Stimulated activated CD4-positive, alpha-beta T cell treated with anti-CD3 and anti-CD28 coated beads, Interleukin-2, amount 100 ng/mL, for 48 hours (primary cell): ENCODE results near the gene PLEKHG1.

Experiments used
- DNase-seq, 2 donors: peaks; one replicate each; pipeline ENCODE4 v3.0.0-alpha.2; 2020

The PLEKHG1 gene

GRCh38 chr6:150590446-150590845, 9.2 kb upstream of the PLEKHG1 start:
- no peak for DNase-seq

DNA sequence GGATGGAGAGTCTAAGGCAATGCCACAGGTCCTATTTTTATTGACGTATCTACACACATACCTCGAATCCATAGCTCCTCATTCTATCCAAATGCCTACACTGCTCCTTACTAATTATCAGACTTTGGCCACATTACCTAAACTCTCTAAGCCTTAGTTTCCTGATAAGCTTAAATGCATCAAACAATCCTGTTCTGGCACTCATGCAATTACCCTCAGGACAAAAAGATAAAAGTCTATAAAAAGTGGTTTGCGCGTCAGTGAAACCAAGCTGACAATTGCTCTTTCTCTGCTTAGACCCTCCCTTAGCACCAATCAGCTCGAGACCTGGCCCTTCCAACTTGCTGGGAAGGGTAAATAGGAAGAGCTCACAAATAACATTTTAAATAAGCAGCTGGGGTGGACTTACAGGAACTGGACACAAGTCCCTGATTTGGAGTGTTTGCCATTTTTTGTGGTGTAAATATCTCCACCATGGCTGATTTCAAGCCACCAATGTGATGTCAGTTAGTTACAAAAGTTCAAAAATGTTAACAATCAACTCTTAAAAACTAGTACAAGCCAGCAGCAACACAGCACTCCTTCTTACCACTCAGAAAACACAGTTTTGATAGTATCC, 7.2 kb upstream of the PLEKHG1 start:
- no peak for DNase-seq

DNA sequence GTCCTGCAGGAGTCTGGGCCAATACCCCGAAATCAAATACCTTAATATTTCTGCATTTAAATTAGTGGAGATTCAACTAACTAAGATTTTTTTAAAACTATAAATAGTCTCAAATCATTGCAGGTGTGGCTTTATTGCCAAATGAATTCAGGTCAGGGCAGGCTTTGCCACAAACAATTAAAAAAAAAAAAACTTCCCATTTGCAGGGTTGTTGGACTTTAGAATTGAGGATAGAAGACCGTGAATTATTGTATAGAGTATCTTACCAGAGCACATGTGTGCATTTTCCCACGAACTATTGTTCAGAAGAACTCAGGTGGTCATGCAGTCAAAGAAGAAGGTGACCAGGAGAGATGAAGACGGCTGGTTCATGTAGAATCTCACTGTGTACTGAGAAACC, 6.6 kb upstream of the PLEKHG1 start:
- DNase-seq = no peak

DNA sequence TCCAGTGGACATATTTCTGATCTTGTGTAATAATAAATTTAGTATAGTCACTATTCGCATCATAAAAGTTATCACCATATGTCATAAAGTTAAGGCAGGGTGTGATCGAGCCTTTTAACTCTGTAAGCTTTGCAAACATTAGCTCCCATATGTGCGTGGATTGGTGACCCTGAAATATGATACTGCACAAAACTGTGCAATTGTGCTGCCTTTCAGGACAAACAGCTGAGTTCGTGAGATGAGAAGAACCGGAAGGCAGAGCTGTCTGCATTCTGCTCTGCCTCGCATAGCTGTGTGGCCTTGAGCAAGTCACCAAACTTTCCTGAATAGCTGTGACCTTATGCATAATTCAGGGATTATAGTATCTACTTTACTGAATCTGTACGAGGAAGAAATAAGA, 3.2 kb upstream of the PLEKHG1 start:
- DNase-seq = no peak

- DNase-seq = no peak
Measured at GRCh38 chr6:150598401-150598800, 1.3 kb upstream of the PLEKHG1 start.

DNA sequence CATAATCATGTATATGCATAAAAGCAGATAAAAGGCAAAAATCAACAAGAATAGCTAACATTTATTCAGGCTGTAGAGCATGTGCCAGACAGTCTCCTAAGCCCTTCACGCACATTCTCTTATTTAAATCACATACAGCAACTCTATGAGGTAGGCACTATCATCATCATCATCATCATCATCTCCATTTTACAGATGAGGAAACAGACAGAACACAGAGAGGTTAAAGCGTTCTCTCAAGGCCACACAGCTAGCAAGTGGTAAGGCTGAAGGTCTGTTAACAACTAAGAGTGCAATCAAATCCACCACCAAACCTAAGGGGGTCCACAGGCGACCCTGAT, 857 bp upstream of the PLEKHG1 start:
- no peak for DNase-seq

DNA sequence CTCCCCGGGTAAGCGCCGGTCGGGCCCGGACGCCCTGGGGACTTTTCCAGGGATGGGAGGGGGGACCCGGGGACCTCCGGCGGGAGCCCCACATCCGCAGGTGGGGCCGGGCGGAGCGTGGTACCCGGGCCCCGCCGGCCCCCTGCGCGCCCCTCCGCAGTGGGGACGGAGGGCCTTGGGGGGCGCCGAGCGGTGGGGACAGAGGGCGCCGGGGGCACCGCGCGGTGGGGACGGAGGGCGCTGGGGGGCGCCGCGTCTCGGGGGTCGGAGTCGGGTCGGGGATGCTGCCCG, 270 bp downstream of the PLEKHG1 start:
- no peak for DNase-seq

DNA sequence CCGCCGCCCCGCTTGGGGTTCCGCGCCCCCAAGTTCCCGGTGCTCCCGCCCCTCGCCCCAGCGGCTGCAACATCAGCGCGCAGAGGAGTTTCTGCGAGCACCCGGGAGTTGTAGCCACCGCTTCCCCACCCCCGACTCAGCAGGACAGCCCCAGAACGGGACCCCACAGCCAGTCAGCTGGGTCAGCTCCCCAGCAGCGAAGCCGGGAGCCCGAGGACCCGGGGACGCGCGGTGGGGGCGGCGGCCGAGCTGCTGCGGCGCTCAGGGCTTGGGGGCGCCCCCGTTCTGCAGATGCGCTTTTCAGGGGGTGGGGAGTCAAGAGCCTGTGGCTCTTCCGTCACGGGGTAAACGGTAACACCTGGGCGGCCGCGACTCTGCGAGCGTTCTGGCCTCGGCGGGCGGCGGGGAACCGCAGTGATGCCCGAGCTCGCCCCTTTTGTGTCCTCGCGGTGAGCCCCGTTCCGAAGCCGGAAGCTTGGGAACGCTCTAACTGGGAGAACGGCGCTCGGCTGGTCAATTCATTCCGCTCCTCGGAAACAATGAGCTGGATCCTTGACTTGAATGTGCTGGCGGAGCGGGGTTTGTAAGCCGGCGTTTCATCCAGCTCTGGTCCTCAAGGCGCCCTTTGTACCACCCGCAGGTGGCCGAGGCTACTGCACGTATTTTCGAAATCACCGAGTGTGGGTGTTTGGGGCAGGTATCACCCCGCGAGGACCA, 774 bp downstream of the PLEKHG1 start:
- peak; percentile 59 to 64 for DNase-seq

- DNase-seq = no peak
Measured at GRCh38 chr6:150601439-150601838, 1.8 kb downstream of the PLEKHG1 start.

- DNase-seq = no peak
Measured at GRCh38 chr6:150603176-150603575, 3.5 kb downstream of the PLEKHG1 start.

DNA sequence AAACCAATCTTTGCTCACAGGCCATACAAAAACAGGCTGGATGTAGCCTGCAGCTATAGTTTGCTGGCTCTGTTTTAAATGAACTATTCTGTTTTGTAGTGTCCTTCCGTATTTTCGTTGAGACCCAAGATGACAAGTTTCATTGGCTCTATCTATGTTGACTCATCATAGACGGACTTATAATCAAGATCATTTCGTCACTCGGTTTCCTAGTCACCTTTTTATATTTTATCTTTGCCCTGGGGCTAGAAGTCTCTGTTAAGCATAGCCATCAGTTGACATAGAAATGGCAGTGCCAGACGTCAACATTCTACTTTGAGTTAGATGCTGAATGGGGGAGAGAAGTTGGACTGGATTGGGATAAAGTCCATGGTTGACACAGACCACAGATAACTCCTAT, 4.8 kb downstream of the PLEKHG1 start:
- no peak for DNase-seq

DNA sequence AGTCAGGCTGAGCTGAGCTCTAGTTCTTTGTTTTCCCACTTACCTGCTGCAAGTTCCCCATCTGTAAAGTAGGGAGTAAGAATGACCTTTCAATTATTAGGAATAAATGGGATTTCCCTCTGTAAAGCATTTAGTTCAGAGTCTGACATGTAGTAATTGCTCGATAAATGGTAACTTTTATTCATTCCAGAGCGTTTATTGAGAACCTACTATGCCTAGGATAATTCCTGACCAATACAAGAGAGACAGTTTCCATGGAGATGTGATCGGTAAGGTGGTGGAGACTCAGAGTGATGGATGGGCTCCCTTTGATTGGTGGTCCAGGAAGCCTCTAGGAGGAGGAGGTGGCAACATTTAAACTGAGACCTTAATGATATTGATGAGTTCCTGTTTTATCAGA, 5.6 kb downstream of the PLEKHG1 start:
- DNase-seq = no peak

- DNase-seq = no peak
Measured at GRCh38 chr6:150606168-150606591, 6.5 kb downstream of the PLEKHG1 start.

DNA sequence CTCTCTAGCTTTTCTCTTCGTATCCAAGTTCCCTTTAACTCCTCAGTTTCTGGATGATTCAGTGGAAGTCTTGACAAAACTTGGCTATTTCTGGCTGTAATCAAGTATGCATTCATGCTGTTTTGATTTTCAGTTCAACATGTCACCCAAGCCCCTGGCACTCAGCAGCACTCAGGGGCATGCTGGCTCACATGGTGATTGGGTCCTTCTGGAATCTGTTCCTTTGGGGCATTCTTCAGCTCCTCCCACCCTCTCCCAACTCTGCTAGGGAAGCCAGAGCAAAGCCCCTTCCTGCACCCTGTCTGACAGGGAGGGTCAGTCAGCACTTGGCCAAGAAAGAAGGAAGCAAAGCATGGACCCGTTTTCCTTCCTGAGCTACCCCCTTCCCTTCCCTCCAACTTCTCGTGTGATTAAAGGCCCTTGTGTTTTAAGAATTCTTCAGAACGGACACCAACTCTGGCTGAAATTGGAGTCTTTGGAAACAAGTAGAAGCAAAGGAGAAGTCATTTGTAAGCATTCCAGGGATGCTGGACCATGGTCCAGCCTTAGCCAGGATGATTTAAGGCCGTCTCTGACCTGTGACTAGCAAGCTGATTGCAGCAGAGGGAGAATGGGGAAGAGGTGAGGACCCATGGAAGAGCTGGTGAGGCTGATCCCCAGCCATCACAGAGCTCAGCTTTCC, 7.1 kb downstream of the PLEKHG1 start:
- DNase-seq = no peak

GRCh38 chr6:150607329-150607650, 7.6 kb downstream of the PLEKHG1 start:
- DNase-seq = no peak

DNA sequence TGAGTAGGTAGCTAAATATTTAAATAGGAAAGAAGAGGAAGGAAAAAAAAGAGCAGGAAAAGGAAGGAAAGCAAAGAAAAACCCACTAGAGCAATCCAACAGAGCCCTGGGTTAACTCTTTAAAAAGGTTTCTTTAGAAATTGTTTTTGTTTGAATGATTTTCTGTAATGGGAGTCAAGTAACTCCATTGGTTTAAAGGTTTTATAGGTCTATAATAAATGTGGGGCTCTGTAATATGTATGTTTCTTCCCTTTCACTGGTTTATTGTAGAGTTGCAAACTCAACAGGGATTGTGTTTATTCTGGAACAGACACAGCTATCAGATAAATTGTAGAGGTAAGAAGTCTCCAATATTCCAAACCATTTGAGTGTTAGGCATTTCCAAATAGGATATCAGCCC, 10.9 kb downstream of the PLEKHG1 start:
- no peak for DNase-seq

DNA sequence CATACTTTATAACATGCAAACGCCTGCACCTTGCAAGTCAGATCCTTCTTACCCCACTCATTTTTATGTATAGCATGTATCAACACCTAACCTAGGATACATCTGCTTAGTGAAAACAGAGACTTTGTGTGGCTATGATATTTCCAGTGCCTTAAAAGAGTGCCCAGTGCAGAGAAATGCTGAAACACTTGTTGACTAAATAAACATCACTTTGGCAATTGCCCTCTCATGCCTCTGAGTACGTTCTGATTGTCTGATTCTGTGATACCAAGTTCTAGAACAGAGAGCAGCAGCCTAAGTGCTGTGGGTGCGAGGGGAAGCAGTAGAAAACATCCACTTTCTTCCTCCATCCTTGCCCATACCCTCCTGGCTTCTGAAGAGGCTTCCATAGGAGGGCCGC, 13.6 kb downstream of the PLEKHG1 start:
- DNase-seq = no peak

DNA sequence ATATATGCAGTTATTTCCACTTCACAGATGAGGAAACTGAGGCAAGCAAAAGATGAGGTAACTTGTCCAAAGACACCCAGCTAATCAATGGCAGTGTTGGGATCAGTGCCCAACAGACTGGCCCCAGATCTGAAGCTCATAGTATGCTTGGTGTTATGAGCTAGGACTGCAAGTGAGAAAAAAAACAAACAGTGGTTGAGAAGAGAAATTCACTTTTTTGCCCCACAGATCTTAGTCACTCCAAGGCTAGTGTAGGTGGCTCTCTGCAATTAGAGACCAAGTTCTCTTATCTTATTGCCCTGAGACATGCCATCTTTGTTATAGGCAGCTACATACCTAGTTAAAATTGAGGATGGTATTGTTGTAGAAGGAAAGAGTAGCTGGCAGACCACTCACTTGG, 16.3 kb downstream of the PLEKHG1 start:
- no peak for DNase-seq

- no peak for DNase-seq
Measured at GRCh38 chr6:150616586-150616985, 16.9 kb downstream of the PLEKHG1 start.

- DNase-seq = no peak
Measured at GRCh38 chr6:150617062-150617461, 17.4 kb downstream of the PLEKHG1 start.

DNA sequence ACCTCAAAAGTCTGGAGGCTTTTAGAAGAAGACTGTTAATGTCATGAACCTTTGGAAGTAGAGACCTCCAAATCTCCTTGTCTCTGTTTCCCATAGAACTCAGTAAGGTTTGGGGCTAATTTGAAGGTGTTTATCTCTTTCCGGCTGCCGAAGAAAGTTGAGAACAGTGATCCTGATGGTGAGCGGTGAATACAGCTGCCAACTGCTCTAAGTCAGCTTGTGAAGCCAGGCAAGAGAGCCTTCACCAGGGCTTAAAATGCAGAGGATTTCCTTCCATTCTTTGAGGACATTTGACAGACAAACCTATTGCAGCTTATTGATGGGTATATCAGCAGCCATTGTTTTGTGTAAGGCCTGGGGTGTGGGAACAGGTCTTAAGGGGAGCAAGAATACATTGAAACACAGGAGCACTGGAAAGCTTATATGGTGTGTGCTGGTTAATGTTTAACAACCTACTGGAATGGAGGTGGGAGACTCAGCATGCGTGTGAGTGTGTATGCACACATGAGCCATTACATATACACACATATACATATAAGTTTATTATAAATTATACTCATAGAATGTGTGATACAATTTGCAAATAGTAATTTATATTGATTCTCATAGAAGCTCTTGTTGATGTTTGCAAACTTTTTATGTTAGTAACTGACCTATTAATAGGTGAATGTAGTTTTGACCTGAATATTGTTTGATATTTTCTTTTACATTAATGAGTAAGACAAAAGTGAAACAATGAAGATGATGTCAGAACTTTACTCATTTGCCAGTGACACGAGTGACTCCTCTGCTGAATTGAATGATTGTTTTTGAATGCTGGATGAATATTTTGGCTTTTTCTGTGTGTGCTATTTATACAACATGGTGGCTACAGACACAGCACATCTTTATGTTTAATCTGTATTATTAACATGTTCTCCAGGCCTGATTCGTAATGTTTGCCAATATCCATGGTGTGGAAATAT, 18.1 kb downstream of the PLEKHG1 start:
- DNase-seq = no peak

GRCh38 chr6:150619275-150619674, 19.6 kb downstream of the PLEKHG1 start:
- DNase-seq = no peak

GRCh38 chr6:150620244-150620643, 20.6 kb downstream of the PLEKHG1 start:
- DNase-seq = no peak

- DNase-seq = no peak
Measured at GRCh38 chr6:150620763-150621162, 21.1 kb downstream of the PLEKHG1 start.
